Measurements from ENCODE around the gene IRGM. TPM values are rescaled to one million over a fixed set of nuclear protein-coding genes. Genes with fewer than 3 reads are reported as not detected.
"Not testable (repeated sequence)": the region's sequence is repeated elsewhere in the genome, so short reads cannot be mapped to it uniquely, and the experiment has no call there.

IRGM gene, protein sequence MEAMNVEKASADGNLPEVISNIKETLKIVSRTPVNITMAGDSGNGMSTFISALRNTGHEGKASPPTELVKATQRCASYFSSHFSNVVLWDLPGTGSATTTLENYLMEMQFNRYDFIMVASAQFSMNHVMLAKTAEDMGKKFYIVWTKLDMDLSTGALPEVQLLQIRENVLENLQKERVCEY
- total RNA-seq (2014; rRNA removed; shearing (Covaris generic)), result not detected in 2 replicates

DNA sequence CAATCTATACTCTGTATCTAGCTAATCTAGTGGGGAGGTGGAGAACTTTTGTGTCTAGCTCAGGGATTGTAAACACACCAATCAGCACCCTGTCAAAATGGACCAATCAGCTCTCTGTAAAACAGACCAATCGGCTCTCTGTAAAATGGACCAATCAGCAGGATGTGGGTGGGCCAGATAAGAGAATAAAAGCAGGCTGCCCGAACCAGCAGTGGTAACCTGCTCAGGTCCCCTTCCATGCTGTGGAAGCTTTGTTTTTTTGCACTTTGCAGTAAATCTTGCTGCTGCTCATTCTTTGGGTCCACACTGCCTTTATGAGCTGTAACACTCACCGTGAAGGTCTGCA, at the start of gene IRGM:
IRGM (plus strand) TSS at position 214 of the 346 bp plus-strand sequence. CDS start 1,603 bp downstream, outside the sequence.
- not testable (repeated sequence) for DNase-seq (ENCODE audit: low read depth)

DNA sequence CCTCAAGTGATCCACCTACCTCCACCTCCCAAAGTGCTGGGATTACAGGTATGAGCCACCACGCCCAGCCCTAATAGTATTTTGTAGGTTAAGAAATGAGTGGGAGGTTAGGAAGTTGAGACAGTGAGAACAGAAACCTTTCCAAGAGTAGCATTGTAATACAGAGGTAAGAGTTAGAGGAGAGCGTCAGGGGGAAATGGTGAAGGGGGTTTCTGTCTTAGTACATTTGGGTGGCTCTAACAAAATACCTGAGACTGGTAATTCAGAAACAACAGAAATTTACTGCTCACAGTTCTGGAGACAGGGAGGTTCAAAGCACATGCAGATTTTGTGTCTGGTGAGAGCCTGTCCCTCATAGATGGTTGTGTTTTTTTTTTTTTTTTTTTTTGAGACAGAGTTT, 48.9 kb upstream of the IRGM start:
- no peak for DNase-seq (ENCODE audit: low read depth)

DNA sequence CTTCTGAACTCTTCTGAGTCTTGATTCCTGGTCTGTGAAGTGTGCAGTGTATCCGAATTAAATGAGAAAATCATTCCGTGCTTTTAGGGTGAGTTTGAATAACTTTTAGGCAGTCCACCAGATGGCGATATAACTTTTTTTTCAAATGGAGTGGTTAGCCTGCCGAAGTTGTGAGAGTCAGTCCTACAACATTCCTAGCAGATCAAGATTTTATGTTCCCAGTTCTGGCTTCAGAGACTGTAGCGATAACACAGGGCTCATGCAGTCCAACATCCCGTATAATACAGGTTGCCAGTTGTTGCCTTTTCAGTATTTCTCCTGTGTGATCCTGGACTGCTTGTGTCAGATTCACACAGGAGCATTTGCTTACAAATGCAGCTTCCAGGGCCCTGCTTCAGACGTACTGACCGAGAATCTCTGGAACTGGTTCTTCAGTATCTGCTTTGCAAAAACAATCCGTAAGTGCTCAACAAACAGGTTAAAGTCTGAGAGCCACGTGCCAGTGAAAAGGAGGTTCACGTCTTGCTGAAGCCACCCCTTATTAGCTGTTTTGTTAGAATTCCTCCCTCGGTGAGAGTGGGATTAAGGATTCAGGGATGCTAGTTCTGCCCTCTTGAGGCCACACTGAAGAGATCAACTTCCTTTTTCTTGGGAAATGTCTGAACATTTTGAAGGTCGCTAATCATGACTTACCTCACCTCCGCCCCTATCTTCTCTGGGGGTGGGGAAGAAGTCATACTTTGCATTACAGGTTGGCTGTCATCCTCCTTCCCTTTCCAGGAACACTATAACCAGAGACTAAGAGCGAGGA, 45.0 kb upstream of the IRGM start:
- no peak for DNase-seq (ENCODE audit: low read depth)

DNA sequence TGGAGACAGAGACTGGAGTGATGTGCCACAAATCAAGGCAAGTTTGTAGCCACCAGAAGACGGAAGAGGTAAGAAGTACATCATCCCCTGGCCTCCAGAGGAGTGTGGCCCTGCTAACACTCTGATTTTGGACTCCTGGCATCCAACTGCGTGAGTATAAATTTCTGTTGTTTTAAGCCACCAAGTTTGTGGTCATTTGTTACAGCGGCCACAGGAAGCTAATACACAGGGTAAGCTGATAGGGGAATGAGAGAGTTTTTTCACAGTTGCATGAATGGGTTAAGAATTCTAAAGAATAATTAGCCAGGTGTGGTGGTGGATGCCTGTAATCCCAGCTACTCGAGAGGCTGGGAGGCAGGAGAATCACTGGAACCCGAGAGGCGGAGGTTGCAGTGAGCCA, 41.9 kb upstream of the IRGM start:
- DNase-seq (ENCODE audit: low read depth), result no peak

DNA sequence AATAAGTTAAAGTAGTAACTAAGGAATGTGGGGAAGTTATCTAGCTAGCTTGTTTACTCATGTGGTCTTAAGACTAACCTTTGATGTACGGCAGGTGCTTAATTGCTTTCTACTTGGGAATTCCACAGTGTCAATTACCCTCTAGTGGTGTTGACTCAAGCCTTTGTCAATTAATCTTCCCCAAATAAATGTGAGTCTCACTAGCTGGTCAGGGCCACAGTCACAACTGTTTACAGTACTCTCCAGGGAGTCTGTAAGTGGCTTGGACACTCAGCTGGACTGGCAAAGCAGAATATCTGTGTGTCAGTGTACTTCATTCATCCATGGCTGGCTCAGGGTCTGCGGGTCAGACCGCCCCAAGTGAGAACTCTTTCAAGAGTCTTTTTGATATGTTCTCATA, 37.0 kb upstream of the IRGM start:
- no peak for DNase-seq (ENCODE audit: low read depth)

DNA sequence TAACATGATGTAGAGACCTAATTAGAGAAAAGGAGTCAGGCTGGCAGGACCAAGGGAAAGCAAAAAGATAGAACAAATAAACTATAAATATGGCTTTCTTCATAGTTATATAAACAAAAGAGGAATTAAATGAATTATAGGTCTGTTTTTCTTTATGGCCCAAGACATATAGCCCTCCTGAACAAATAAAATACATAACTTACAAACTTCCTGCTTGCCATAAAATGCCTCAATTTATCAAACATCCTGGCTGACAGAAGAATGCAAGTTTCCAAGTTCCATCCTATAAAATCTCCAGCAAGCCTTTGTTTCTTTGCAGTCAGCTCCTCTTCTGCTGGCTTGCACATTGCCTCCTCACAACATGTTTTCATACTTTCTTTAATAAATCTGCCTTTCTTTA, 31.3 kb upstream of the IRGM start:
- no peak for DNase-seq (ENCODE audit: low read depth)

DNA sequence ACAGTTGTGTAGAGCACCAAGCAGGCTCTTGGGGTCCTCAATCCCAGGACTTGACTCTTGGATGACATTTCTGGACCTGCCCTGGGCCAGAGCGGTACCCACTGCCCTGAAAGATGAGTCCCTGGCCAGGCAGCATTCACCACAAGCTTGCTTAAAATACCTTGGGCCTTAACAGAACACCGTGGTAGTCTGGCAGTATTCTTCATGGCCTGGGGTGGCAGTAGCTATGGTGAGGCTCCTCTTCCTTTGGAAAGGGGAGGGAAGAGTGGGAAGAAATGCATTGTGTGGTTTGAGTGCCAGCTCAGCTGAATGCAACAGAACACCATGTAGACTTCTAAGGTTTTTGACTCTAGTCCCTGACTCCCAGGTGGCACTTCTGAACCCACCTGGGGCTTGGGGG, 29.4 kb upstream of the IRGM start:
- no peak for DNase-seq (ENCODE audit: low read depth)

DNA sequence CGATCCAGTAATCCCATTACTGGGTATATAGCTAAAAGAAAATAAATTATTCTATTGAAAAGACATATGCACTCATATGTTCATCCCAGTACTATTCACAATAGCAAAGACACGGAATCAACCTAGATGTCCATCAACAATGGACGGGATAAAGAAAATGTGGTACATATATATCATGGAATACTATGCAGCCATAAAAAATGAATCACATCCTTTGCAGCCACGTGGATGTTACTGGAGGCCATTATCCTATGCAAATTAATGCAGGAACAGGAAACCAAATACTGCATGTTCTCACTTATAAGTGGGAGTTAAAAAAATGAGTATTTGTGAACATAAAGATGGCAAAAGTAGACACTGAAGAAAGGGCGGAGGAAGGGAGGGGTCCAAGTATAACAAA, 16.6 kb upstream of the IRGM start:
- no peak for DNase-seq (ENCODE audit: low read depth)

DNA sequence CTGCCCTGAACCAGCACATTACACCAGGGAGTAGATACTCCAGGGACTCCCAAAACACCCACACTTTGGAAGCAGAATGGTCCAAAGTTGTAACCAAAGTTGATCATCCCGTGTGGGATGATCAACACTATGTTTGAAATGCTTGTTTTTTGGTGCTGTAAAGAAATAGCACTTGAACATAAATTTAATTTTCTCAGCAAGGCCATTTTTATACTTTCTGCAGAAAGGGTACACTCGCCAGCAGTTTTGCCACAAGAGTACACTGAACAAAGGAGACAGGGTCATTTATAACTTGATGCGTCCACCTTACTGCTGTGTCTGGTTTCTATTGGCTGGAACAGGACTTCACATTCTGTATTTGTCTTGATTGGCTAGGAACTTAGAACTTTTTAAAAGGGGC, 14.5 kb upstream of the IRGM start:
- not testable (repeated sequence) for DNase-seq (ENCODE audit: low read depth)

DNA sequence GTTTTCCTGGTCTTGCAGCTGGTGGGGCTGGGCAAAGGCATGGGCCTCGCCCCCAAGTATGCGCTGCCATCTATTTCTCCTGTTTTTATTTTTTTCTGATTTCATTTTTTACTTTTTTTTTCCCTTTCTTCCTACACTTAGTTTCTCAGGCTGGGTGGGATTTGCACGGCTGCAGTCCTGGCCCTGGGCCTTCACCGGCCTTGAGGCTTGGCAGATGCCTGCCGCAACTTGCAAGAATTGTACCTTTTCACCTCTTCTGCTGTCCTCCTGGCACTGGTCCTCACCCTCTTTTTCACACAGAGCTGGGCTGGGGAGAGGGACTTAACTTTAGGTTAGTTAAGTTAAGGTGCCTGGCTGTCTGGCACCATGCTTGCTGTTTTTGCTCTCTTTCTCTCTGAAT, 10.3 kb upstream of the IRGM start:
- no peak for DNase-seq (ENCODE audit: low read depth)

DNA sequence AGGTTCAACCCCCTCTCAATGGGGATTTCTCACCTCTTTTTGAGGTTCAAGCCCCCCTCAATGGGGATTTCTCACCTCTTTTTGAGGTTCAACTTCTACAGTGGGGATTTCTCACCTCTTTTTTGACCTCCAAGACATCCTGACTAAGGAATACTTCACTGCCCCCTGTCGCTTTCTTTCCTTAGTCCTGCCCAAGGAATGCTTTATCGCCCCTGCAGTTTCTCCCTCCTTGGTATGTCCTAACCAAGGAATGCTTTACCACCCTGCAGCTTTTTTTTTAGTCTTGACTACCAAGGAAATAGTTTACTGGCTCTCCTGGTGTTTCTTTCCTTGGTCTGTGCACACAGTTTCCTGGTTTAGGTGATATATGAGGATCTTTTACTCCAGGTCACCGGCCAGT, 9.6 kb upstream of the IRGM start:
- DNase-seq (ENCODE audit: low read depth), result no peak

DNA sequence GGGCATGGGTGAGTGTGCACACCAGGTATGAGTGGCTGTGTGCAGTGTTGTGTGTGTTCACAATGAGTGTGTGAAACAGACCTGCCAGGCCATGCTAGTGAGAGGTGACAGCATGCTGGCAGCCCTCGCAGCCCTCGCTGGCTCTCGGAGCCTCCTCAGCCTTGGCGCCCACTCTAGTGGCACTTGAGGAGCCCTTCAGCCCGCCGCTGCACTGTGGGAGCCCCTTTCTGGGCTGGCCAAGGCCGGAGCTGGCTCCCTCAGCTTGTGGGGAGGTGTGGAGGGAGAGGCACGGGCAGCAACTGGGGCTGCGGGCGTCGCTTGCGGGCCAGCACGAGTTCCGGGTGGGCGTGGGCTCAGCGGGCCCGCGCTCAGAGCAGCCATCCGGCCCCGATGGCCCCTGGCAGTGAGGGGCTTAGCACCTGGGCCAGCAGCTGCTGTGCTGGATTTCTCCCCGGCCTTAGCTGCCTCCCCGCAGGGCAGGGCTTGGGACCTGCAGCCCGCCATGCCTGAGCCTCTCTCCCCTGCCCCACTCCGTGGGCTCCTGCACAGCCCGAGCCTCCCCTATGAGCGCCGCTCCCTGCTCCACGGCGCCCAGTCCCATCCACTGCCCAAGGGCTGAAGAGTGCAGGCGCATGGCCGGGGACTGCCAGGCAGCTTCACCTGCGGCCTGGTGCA, 999 bp upstream of the IRGM start:
- not testable (repeated sequence) for DNase-seq (ENCODE audit: low read depth)

DNA sequence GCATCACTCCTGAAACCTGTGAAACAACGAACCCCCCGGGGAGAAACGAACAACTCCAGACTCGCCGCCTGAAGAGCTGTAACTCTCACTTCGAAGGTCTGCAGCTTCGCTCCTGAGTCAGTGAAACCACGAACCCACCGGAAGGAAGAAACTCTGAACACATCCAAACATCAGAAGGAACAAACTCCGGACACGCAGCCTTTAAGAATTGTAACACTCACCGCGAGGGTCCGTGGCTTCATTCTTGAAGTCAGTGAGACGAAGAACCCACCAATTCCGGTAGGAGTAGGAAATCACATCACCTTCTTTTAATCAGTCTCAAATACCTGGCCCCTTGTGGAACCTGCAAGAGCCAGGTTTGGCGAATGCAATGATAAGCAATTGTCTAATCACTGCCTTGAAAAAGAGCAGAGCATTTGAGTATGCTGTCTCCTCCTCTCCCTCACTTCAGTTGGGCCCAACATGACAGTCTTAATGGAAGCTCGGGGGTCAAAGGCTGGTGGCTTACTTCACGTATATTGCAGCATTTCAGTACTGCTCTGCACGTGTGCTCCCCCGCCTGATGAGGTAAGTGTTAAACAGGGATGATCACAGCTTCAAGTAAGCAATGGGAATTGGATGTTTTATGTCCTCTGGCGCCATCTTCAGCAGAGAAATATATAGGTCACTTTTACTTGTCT, 473 bp downstream of the IRGM start:
- peak; percentile 85 for DNase-seq (ENCODE audit: low read depth)

DNA sequence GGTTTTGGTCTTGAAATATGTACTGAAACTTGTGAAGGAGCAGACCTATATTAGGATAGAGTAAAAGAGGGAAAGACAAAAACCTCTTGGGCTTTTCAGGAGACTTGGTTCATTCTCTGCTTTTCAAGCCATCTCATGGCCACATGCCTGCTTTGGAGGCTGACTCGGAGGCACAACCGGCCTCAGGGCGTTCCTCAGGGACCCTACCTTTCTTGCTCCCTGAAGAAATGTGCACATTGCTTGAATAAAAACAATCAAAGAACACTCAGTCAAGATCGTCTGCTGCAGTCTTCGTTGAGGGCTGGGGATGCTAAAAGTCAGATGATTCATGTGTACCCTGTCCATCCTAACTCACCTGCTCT, 994 bp downstream of the IRGM start:
- no peak for DNase-seq (ENCODE audit: low read depth)

DNA sequence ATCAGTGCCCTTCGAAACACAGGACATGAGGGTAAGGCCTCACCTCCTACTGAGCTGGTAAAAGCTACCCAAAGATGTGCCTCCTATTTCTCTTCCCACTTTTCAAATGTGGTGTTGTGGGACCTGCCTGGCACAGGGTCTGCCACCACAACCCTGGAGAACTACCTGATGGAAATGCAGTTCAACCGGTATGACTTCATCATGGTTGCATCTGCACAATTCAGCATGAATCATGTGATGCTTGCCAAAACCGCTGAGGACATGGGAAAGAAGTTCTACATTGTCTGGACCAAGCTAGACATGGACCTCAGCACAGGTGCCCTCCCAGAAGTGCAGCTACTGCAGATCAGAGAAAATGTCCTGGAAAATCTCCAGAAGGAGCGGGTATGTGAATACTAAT, 1.9 kb downstream of the IRGM start:
- DNase-seq (ENCODE audit: low read depth), result peak; percentile 30

DNA sequence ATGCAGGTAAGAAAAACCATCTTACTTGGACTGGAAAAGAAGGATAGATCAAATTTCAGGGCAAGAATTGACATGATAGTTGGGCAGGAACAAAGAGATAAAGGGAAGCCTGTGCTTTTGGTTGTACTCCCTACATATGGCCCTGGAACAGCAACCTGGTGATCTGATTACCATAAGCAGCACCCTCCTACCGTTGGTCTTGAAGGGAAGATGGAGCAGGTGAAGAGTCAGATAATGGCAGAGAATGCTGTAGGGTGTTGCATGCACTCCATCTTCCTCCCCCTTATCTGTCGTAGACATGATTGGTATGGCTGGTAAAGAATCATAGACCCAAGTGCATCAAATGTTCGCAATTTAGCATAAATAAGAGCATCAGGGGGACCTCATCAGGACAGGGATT, 4.7 kb downstream of the IRGM start:
- no peak for DNase-seq (ENCODE audit: low read depth)

DNA sequence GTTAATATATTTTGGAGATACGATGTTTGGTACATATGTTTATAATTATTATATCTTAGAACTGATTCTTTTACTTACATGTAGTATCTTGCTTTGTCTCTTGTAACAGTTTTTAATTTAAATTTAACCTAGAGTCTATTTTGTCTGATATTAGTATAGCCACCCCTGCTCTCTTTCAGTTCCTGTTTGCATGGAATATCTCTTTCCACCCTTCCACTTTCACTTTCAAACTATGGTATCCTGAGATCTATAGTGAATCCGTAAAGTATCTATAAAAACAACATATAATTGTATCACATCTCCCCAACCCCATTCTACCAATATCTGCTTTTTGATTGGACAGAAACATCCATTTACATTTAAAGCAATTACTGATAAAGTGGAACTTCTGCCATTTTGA, 7.2 kb downstream of the IRGM start:
- DNase-seq (ENCODE audit: low read depth), result no peak

DNA sequence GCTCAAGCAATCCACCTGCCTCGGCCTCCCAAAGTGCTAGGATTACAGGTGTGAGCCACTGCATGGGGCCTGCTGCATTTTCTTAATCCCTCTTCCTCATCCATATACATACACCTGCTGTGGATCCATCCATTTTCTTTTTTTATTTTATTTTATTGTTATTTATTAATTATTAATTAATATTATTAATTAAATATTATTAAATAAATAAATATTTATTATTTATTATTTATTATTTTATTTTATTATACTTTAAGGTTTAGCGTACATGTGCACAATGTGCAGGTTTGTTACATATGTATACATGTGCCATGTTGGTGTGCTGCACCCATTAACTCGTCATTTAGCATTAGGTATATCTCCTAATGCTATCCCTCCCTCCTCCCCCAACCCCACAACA, 10.4 kb downstream of the IRGM start:
- not testable (repeated sequence) for DNase-seq (ENCODE audit: low read depth)

DNA sequence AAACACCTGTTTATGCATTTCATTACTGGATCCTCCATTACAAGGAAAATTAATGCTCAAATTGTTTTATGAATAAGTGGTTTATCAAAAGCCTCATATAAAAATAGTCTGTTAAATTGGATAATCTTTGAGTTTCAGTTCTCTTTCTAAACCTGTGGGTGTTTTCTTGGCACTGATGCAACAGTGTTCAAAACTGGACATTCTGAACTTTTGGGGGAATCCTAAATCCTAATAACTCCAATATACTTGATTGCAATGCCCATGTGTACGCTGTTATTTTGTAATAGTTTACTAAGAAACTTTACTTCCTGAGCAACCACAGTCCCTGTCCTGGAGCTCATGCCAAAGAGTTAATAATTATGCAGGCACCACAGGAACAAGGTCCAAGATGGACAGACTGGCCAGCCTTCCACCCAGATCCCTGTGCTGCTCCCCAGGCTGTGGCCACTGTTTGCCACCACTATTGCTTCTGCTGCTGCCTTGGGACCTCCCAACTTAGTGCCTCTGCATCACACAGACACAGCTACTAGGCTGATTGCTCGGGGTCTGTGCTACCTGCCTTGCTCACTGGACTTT, 14.0 kb downstream of the IRGM start:
- no peak for DNase-seq (ENCODE audit: low read depth)

DNA sequence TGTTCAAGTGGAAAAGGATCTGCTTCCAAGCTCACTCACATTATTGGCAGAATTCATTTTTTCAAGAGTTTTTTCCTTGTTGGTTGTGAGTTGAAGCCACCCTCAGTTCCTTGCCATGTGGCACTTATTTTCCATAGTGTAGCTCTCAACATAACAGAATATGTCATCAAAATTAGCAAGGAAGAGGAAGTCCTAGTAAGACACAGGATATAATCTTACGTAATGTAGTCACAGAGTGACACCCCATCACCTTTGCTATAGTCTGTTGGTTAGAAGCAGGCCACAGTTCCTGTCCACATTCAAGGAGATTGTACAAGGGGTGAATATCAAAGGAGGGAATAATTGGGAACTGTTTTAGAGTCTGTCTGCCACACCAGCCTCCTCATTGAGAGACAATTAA, 15.7 kb downstream of the IRGM start:
- DNase-seq (ENCODE audit: low read depth), result no peak

DNA sequence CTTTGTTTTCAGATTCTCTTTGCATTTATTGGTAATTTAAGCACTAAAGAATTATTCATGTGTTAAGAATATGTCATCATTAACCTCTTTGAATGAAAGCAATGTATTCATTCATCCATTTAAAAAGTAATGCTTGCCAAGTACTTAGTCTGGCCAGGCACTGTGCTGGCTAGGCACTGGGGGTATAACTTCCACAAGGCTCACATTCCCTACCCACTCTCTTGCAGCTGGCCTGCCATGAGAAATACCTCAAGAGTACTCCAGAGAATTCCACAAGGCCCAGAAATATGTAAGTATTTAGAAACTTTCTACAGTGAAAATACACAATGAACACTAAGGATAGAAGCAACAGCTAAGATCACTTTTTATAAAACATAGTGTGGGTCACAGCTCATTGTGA, 33.0 kb downstream of the IRGM start:
- DNase-seq (ENCODE audit: low read depth), result no peak

Measured in RPMI7951 (cell line).